HCT116 (cell line): ENCODE data around the gene BOD1. TPM values are rescaled to one million over a fixed set of nuclear protein-coding genes. Genes with fewer than 3 reads are reported as not detected.

Experiments used
- ATAC-seq: fragments of 200-7000 bp; cut with Tn5 transposase; 2 replicates; pipeline ENCODE4 v1.9.1; 2020; ENCODE audit warnings: mild to moderate bottlenecking, moderate library complexity
- BruUV-seq: library from RNA; stranded (reverse); fragments of 400-500 nt; replicated peaks from 2 replicates; lab custom pipeline; 2021; lab: Mats Ljungman, UMichigan
- CTCF ChIA-PET: fragments of 300-600 bp; sonication (Branson Sonifier 250); formaldehyde crosslinking; loops from one replicate; lab custom pipeline; 2021; ENCODE audit warnings: antibody characterized with exemption; lab: Charles Lee
- POLR2A ChIA-PET: fragments of 300-600, 350-600 bp; sonication (Branson Sonifier 250); formaldehyde crosslinking; loops from one replicate; lab custom pipeline; 2021; ENCODE audit warnings: antibody characterized with exemption; lab: Charles Lee
- RAD21 ChIA-PET, 2 experiments: fragments of 300-600 bp; sonication (Branson Sonifier 250); formaldehyde crosslinking; loops; one replicate each; lab custom pipeline; 2023; ENCODE audit warnings: low total read pairs in 2 of 2; ENCODE audit not compliant: uncharacterized antibody in 2 of 2, unreplicated experiment in 2 of 2, low non-redundant PET in 1 of 2; lab: Charles Lee
- DNase-seq: peaks from one replicate; pipeline ENCODE4 v3.0.0-alpha.2; 2010; ENCODE audit warnings: low read depth, low spot score
- H2AFZ ChIP-seq: fragments of 200-600 bp; shearing (Covaris generic), sonication (generic); 2 replicates; pipeline ENCODE4 v1.6.1; 2017; ENCODE audit warnings: low read depth, mixed run types, mixed read lengths, antibody characterized with exemption, low read length; ENCODE audit not compliant: poor library complexity, severe bottlenecking
- H3K27ac ChIP-seq: 2 replicates; pipeline ENCODE4 v1.5.1; 2012; ENCODE audit warnings: low read depth, low read length
- H3K27me3 ChIP-seq: fragments of 200-600 bp; sonication (generic); 2 replicates; pipeline ENCODE4 v1.6.1; 2016; ENCODE audit warnings: mixed run types, low read length, mixed read lengths; ENCODE audit not compliant: insufficient read depth
- H3K36me3 ChIP-seq, 2 experiments: fragments of 200-500 bp in 1 of 2; fragments of 200-600 bp in 1 of 2; sonication (Bioruptor generic) in 1 of 2; sonication (generic) in 1 of 2; 2 replicates each; pipeline versions ENCODE4 v1.5.1 to v1.6.1; 2014 to 2016; ENCODE audit warnings: low read length in 2 of 2, inconsistent platforms in 1 of 2, mixed read lengths in 1 of 2, mixed run types in 1 of 2; ENCODE audit not compliant: insufficient read depth in 2 of 2, control insufficient read depth in 1 of 2
- H3K4me1 ChIP-seq, 2 experiments: fragments of 200-600 bp in 1 of 2; sonication (generic) in 1 of 2; 2 replicates each; pipeline versions ENCODE4 v1.5.1 to v1.6.1; 2012 to 2017; ENCODE audit warnings: low read length in 2 of 2, inconsistent platforms in 1 of 2, mild to moderate bottlenecking in 1 of 2, mixed read lengths in 1 of 2, mixed run types in 1 of 2, moderate library complexity in 1 of 2; ENCODE audit not compliant: insufficient read depth in 2 of 2, control insufficient read depth in 1 of 2
- H3K4me2 ChIP-seq: fragments of 200-600 bp; sonication (generic); 2 replicates; pipeline ENCODE4 v1.6.1; 2017; ENCODE audit warnings: mixed run types, low read length, mixed read lengths
- H3K4me3 ChIP-seq, 2 experiments: fragments of 200-600 bp in 1 of 2; sonication (generic) in 1 of 2; replicated peaks in 1 of 2; 2 replicates each; pipeline ENCODE4 v1.5.1; 2011 to 2016; ENCODE audit warnings: low read length in 2 of 2, control low read depth in 1 of 2, low read depth in 1 of 2, mild to moderate bottlenecking in 1 of 2, mixed read lengths in 1 of 2, mixed run types in 1 of 2
- H3K79me2 ChIP-seq: fragments of 200-600 bp; sonication (generic); 2 replicates; pipeline ENCODE4 v1.6.1; 2017; ENCODE audit warnings: mild to moderate bottlenecking, mixed run types, low read length, moderate library complexity, mixed read lengths; ENCODE audit not compliant: insufficient read depth
- H3K9ac ChIP-seq: fragments of 200-600 bp; sonication (generic); 2 replicates; pipeline ENCODE4 v1.6.1; 2016; ENCODE audit warnings: low read length, mixed read lengths
- H3K9me2 ChIP-seq: fragments of 200-600 bp; sonication (generic), shearing (Covaris generic); 2 replicates; pipeline ENCODE4 v1.6.1; 2017; ENCODE audit warnings: mixed run types, mild to moderate bottlenecking, moderate library complexity; ENCODE audit not compliant: insufficient read depth
- H3K9me3 ChIP-seq, 2 experiments: fragments of 200-500 bp in 1 of 2; fragments of 200-600 bp in 1 of 2; sonication (Bioruptor generic) in 1 of 2; sonication (generic) in 1 of 2; 2 replicates each; pipeline ENCODE4 v1.6.1; 2014 to 2017; ENCODE audit warnings: low read length in 2 of 2, mixed read lengths in 2 of 2, inconsistent platforms in 1 of 2, low read depth in 1 of 2, mild to moderate bottlenecking in 1 of 2, mixed run types in 1 of 2, moderate library complexity in 1 of 2; ENCODE audit not compliant: control insufficient read depth in 1 of 2, insufficient read depth in 1 of 2
- H4K20me1 ChIP-seq: fragments of 200-600 bp; sonication (generic), shearing (Covaris generic); 2 replicates; pipeline ENCODE4 v1.6.1; 2017; ENCODE audit warnings: mixed run types, mild to moderate bottlenecking, moderate library complexity; ENCODE audit not compliant: insufficient read depth
- CBX3 ChIP-seq: IDR thresholded peaks from 2 replicates; pipeline ENCODE4 v1.6.1; 2012; ENCODE audit warnings: low read depth
- CEBPB ChIP-seq: IDR thresholded peaks from 2 replicates; pipeline ENCODE4 v1.6.1; 2012; ENCODE audit warnings: low read depth
- ELF1 ChIP-seq: IDR thresholded peaks from 2 replicates; pipeline ENCODE4 v1.6.1; 2012; ENCODE audit warnings: low read depth, borderline replicate concordance
- EZH2 ChIP-seq: fragments of 200-600 bp; sonication (generic); IDR thresholded peaks from 2 replicates; pipeline ENCODE4 v1.6.1; 2017; ENCODE audit warnings: antibody characterized with exemption, mixed run types
- FOSL1 ChIP-seq: IDR thresholded peaks from 2 replicates; pipeline ENCODE4 v1.6.1; 2012; ENCODE audit warnings: low read depth
- POLR2A ChIP-seq: IDR thresholded peaks from 2 replicates; pipeline ENCODE4 v1.7.0; 2011; ENCODE audit warnings: borderline replicate concordance; ENCODE audit not compliant: insufficient read depth, insufficient read length; ENCODE audit errors: extremely low read depth
- RAD21 ChIP-seq: IDR thresholded peaks from 2 replicates; pipeline ENCODE4 v1.6.1; 2012; ENCODE audit warnings: low read depth, mild to moderate bottlenecking
- SIN3A ChIP-seq: IDR thresholded peaks from 2 replicates; pipeline ENCODE4 v1.6.1; 2012; ENCODE audit warnings: low read depth
- SP1 ChIP-seq: IDR thresholded peaks from 2 replicates; pipeline ENCODE4 v1.6.1; 2012; ENCODE audit warnings: low read depth
- SRF ChIP-seq: IDR thresholded peaks from 2 replicates; pipeline ENCODE4 v1.6.1; 2012; ENCODE audit warnings: low read depth
- TCF7L2 ChIP-seq: IDR thresholded peaks from 2 replicates; pipeline ENCODE4 v1.7.0; 2011; ENCODE audit warnings: borderline replicate concordance, inconsistent platforms; ENCODE audit not compliant: insufficient read depth, insufficient read length; ENCODE audit errors: extremely low read depth
- intact Hi-C: fragments of 100-400 bp; cut with micrococcal nuclease; formaldehyde crosslinking; loops from 2 replicates; pipeline ENCODE4 v1.10.0; 2022
- total RNA-seq: library from RNA; stranded (reverse); gene quantifications from one replicate; pipeline ENCODE4 v1.2.1, GENCODE V29; 2021; ENCODE audit not compliant: unreplicated experiment
- TF ChIP-seq, protein P1 (sequence below): IDR thresholded peaks from 2 replicates; pipeline ENCODE4 v1.6.1; 2012
- TF ChIP-seq, protein P2 (sequence below): IDR thresholded peaks from 2 replicates; pipeline ENCODE4 v1.6.1; 2012
- TF ChIP-seq, protein P3 (sequence below): IDR thresholded peaks from 2 replicates; pipeline ENCODE4 v1.6.1; 2011; ENCODE audit warnings: mild to moderate bottlenecking, low read length, moderate library complexity; ENCODE audit not compliant: insufficient replicate concordance; ENCODE audit errors: extremely low read depth
- TF ChIP-seq, protein P4 (sequence below): IDR thresholded peaks from 2 replicates; pipeline ENCODE4 v1.6.1; 2012; ENCODE audit warnings: low read depth

BOD1 gene
- total RNA-seq, 1 experiment from 2014 or later: 60.2 TPM

DNA sequence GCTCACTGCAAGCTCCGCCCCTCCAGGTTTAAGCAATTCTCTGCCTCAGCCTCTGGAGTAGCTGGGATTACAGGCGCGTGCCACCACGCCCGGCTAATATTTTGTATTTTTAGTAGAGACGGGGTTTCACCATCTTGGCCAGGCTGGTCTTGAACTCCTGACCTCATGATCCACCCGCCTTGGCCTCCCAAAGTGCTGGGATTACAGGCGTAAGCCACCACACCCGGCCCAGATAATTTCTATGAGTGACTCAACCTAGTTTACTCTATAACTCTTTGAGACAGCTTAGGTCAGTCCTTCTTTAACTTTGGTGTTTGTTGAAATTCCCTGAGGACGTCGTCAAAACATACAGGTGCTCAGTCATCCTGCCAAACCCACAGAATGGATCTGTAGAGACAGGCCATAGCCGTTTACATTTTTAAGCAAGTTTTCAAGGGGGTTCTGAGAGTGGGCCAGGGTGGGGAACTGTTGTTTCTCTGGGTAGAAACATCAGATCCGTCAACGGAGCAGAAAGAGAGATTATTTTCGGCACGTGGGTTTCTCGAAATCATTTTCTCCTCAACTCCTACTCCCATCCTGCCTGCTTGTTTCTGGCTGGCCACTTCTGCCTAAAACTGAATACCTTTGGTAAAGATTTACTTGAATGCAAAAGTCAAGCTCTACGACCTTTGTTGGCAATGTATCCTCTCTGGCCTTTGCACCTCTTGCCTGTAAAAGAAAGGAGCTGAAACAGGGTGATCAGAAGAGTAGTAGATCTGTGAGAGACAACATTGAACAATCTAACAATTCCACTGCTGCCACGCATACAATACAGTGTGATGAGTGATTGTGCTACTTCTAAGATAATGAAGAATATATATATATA, 6.0 kb upstream of the BOD1 start:
- ChIA-PET RAD21 (no interaction called here), POLR2A (interaction anchor here (0.7 kb wide), 1 partner anchor 14 kb away, joined by 5 read pairs; no protein-coding TSS in a partner anchor)
- intact Hi-C loops: no loop called here

More for the DNA sequence above, 6.0 kb upstream of the BOD1 start:
- BruUV-seq: no TSS peak
- CTCF ChIA-PET: interaction anchor here (1.3 kb wide), 1 partner anchor 303 kb away, joined by 3 read pairs; no protein-coding TSS in a partner anchor
- Histone ChIP-seq H3K79me2 (no peaks in the 10 kb centered on the region), H3K27me3 (no peaks in the 10 kb centered on the region), H4K20me1 (no peaks in the 10 kb centered on the region), H3K4me3 (no peak overlapping the region), H2AFZ (no peak overlapping the region), H3K4me1 (no peaks in the 10 kb centered on the region; a peak in 1 of 4 replicates), H3K27ac (no peak overlapping the region), H3K9me3 (no peaks in the 10 kb centered on the region), H3K9me2 (no peaks in the 10 kb centered on the region), H3K4me2 (no peak overlapping the region), H3K36me3 (no peaks in the 10 kb centered on the region), H3K9ac (no peak overlapping the region)
- ATAC-seq (no peak), DNase-seq (no peak)
- TF ChIP-seq SRF: no peak
- no peak for TF ChIP-seq SP1
- TF ChIP-seq, protein P1, sequence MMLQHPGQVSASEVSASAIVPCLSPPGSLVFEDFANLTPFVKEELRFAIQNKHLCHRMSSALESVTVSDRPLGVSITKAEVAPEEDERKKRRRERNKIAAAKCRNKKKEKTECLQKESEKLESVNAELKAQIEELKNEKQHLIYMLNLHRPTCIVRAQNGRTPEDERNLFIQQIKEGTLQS: no peak
- TF ChIP-seq, protein P2, sequence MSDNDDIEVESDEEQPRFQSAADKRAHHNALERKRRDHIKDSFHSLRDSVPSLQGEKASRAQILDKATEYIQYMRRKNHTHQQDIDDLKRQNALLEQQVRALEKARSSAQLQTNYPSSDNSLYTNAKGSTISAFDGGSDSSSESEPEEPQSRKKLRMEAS: no peak
- TF ChIP-seq RAD21: no peak
- TF ChIP-seq EZH2: no peak
- TF ChIP-seq FOSL1: no peak
- TF ChIP-seq CBX3: no peak
- TF ChIP-seq TCF7L2: no peak
- TF ChIP-seq, protein P3, sequence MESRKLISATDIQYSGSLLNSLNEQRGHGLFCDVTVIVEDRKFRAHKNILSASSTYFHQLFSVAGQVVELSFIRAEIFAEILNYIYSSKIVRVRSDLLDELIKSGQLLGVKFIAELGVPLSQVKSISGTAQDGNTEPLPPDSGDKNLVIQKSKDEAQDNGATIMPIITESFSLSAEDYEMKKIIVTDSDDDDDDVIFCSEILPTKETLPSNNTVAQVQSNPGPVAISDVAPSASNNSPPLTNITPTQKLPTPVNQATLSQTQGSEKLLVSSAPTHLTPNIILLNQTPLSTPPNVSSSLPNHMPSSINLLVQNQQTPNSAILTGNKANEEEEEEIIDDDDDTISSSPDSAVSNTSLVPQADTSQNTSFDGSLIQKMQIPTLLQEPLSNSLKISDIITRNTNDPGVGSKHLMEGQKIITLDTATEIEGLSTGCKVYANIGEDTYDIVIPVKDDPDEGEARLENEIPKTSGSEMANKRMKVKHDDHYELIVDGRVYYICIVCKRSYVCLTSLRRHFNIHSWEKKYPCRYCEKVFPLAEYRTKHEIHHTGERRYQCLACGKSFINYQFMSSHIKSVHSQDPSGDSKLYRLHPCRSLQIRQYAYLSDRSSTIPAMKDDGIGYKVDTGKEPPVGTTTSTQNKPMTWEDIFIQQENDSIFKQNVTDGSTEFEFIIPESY: no peak
- TF ChIP-seq SIN3A: no peak
- TF ChIP-seq CEBPB: no peak
- TF ChIP-seq, protein P4, sequence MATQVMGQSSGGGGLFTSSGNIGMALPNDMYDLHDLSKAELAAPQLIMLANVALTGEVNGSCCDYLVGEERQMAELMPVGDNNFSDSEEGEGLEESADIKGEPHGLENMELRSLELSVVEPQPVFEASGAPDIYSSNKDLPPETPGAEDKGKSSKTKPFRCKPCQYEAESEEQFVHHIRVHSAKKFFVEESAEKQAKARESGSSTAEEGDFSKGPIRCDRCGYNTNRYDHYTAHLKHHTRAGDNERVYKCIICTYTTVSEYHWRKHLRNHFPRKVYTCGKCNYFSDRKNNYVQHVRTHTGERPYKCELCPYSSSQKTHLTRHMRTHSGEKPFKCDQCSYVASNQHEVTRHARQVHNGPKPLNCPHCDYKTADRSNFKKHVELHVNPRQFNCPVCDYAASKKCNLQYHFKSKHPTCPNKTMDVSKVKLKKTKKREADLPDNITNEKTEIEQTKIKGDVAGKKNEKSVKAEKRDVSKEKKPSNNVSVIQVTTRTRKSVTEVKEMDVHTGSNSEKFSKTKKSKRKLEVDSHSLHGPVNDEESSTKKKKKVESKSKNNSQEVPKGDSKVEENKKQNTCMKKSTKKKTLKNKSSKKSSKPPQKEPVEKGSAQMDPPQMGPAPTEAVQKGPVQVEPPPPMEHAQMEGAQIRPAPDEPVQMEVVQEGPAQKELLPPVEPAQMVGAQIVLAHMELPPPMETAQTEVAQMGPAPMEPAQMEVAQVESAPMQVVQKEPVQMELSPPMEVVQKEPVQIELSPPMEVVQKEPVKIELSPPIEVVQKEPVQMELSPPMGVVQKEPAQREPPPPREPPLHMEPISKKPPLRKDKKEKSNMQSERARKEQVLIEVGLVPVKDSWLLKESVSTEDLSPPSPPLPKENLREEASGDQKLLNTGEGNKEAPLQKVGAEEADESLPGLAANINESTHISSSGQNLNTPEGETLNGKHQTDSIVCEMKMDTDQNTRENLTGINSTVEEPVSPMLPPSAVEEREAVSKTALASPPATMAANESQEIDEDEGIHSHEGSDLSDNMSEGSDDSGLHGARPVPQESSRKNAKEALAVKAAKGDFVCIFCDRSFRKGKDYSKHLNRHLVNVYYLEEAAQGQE: no peak
- no peak for TF ChIP-seq POLR2A
- TF ChIP-seq ELF1: no peak
